COLO829 (cell line): ENCODE results near the gene ZHX3.
"Not testable (repeated sequence)": the region's sequence is repeated elsewhere in the genome, so short reads cannot be mapped to it uniquely, and the experiment has no call there.

Source experiments
- DNase-seq: peaks from one replicate; pipeline ENCODE4 v3.0.0; 2012; ENCODE audit warnings: low spot score

Gene ZHX3

DNA sequence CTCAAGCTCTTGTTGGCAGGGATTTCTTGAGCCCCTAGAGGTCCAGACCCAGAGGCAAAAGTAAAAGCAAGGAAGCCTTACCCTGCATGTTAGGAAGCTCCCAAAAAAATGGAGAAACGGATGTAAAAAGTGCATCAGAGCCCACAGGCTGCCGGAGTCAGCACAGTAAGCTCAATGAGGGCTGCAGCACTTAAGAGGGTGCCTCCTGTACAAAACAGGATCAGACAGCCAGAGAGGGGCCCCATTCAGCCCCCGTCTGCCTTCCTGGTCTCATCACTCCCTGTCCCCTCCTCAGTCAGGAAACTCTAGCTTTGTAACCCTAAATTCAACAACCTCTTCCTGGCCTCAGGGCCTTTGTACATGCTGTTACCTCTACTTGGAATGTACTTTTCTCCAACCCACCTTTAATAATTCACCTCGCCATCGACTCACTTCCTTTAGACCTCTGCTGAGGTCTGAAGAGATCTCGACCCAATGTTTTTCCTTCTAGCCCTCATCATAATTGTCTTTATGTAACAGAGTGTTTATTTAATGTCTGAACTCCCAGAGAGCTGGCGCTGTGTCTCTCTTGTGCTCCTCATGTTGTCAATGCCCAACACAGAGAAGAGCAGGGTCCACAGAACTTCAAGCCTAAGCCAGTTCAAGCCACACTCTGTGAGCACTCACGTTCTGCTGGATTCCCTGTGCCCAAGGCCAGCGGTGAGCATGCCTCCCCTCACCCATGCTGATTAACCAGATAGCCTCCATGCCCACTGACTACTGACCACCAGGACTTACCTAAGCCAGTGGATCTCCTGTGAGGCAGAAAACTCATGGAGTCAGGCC, 183.0 kb downstream of the ZHX3 start:
- DNase-seq = no peak

DNA sequence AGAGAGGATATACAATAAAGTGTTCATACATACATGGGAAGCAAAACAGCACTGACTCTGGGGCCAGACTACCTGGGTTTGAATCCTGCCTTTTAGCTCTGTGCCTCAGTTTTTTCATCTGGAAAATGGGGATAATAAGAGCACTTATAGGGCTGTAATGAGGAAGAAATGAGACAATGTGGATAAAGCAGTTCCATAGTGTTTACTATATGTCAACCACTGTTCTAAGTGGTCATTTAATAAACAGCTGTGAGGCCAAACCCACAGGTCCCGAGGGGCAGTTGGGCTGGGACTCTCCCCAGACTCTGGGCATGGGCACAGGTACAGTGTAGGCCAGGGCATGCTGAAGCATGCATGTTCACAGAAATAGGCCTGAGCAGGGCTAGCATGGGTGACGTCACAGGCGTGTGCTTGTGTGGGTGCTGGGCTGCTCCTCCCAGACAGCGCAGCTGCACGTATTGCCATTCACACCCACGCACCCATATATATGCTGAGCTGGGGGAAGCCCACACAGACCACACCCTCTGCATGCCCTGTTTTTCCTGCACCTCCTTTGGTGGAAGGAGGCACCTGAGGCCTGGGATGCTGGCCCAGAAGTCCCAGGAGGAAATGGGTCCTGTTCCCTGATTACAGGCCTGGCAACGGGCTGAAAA, 183.7 kb downstream of the ZHX3 start:
- no peak for DNase-seq

DNA sequence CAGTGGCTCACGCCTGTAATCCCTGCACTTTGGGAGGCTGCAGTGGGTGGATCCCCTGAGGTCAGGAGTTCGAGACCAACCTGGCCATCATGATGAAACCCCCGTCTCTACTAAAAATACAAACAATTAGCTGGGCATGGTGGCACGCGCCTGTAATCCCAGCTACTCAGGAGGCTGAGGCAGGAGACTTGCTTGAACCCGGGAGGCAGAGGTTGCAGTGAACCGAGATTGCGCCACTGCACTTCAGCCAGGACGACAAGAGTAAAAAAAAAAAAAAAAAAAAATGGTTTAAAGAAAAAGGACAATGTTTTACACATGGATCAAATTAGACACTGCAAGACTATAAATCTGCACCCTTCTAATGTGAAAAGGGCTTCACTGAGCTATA, 185.1 kb downstream of the ZHX3 start:
- DNase-seq = not testable (repeated sequence)

DNA sequence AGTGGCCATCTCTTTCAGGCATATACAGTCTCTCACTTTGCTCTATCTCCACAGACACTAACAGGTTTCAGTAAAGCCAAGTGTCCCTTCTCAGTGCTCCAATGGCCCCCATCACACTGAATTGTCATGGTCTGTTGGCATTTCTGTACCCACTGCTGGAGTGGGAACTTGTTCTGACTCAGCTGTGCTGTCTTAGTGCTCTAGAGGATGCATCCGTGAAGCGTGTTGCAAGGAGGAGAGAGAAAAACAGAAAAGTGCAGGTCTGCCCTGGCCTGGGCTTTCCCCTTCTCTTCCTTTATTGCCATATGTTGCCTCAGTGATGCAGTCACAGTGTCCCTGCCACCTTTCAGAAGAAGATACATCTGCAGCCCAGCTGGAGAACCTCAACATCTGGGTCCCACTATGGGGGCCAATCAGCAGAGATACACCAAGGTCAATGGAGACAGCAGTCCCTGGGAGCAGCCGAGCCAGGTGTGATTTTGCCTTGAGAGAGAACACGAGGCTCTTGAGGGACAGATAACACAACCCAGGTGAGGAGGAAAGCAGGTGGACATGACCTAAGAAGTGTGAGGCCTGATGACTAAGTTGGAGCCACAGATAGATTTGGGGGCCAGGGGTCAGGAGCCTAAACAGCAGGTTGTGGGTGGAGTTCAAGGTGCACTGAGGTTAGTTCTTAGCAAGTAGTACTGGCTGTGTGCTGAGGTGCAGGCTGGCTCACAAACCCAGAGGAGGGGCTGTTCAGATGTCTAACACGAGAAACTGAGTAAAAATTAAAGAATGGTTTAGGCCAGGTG, 185.7 kb downstream of the ZHX3 start:
- no peak for DNase-seq
